Stimulated activated CD8-positive, alpha-beta memory T cell treated with anti-CD3 and anti-CD28 coated beads, Interleukin-4, amount 100 ng/mL, for 48 hours (primary cell): ENCODE measurements around the gene RPIA.

Experiments
- DNase-seq: peaks from one replicate; pipeline ENCODE4 v3.0.0-alpha.2; 2020

Gene RPIA

DNA sequence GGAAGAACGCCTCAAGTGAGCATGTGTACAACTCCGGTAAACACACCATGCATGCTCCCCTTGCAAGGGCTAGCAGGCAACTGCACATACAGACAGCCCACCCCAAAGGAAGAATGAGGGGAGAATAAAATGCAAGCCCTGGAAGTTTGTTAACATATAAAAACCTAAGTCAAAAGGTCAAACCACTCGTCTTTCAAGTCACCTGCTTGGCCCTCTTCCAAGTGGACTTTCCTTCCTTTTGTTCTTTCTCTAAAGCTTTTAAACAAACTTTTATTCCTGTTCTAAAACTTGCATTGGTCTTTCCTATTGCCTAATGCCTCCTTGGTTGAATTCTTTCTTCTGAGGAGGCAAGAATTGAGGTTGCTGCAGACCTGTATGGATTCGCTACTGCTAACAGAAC is 5.2 kb upstream of the RPIA start:
- no peak for DNase-seq

DNA sequence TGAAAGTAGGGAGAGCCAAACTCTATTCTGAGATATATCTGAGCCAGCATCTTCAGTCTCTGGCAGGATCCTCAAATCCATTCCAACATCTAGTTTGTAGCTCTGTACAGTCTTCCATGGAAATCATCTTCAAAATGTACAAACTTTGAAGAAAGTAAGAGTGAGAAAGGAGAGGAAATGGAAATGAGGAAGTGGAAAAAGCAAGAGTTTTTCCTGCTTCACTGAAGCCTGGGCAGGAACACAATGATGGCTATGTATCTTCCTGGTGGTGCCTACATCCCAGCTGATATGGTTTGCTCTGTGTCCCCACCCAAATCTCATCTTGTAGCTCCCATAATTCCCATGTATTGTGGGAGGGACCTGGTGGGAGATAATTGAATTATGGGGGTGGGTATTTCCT is 4.1 kb upstream of the RPIA start:
- DNase-seq, result no peak

DNA sequence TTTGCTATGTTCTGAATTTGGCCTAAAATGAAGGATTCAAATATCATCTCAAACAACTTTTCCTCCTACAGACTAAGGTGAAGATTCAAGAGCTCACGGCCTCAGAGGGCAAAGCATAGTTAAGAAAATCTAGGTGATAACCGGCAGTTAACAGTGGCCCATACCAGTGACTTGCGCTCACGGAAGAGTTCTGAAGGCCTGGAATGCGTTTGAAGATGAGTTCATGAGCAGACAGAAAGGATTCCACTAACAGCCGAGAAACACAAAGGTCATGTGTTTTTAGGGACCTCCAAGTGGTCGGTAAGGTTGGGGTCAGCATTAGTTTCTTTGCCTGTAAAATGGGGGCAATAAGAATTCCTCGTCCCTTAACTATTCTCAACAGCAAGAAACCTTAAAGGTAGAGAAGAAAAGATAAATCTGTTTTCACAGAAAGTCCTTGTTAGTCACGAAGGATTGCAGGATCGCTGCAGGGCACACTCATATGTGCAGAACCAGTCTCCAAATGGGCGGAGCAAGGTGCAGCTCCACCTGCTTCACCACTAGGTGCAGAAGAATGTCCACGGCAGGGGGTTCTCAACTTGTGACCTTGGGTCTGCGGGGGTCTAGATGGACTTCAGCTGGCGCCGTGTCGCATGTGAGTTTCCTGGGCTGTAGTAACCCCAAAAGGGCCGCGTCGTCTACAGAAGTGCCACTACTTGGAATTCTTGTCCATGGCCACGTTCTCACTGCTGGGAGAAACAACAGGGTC is 708 bp upstream of the RPIA start:
- peak; percentile 67 for DNase-seq

DNA sequence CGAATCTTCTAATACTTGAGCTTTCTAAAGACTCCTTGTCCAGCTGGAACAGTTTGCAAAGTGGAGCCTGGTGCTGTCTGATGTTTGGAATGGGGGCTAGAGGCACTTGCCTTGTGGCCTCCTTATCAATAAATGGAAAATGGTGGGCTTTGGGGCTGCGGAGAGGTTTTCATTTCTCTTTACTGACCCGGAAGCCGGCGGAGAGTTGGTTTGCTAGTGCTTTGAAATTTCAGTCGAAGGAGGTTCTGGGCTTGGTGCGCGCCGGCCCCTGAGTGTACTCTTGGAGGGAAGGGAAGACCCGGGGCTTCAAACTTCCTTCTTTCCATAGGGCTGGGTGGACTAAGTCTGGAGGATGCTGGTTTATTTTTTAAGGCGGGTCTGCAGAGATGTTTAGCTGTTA is 714 bp downstream of the RPIA start:
- peak; percentile 57 for DNase-seq

DNA sequence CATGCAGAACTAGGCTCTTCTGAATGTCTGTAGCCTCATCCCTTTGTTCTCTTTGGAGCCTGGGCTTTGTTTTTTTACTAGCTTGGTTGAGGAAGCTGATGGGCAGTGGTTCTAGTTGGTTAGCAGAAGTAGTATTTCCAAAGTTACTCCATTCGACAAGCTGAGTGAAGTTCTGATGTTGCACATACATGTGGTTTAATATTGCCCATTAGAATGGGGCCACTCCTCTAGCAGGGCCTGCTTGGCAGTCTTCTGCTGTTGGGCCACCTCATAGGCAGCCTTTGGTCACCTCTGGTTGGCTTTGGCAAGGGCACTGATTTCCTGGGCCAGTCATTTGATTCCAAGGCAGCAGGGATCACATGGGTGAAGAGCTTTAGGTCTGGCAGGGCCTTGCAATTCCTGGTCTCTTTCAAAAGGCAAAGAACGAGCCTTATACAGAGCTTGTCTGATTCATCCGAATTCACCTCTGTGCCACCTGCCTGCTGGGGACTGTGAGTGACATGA is 2.5 kb downstream of the RPIA start:
- DNase-seq, result no peak

DNA sequence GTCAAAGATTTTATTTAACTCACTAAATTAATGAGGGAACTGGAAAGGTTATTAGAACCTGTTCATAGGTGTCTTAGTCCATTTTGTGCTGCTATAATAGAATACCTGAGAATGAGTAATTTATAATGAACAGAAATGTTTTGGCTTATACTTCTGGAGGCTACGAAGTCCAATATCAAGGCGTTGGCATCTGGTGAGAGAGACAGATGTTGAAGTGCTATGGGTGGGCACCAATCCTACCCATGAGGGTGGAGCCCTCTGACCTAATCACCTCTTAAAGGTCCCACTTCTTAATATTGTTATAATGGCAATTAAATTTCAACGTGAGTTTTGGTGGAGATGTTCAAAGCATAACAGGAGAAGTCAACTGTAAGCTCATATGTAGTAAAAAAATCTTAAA is 5.1 kb downstream of the RPIA start:
- DNase-seq, result no peak

DNA sequence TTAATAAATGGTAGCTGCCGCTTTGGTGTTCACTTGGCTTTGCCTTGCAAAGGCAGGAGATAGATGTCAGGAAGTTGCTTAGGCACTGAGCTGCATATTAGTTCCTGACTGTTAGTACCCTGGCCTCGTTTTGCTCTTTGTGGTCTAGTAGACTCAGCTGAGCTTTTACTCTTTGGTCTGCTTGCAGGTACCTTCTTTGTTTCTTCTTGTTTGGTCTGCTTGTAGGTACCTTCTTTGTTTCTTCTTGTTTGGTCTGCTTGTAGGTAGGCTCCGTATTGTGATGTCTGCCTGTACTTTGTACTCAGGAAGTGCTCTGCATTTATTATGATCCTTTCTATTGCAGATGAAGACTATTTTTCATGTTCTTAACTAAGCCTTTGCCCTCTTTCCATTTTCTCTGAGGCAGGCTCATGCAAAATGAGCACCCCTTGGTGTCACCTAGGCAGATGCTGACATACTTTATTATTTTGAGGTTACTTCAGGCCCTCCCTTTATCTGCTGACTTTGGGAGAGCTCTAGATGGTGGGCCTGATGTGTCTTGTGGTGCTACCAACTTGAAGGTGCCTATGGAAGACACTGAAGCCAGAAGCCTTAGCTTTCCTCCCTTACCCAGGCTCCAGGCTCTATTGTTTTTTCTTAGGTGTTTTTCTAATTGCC is 6.0 kb downstream of the RPIA start:
- DNase-seq, result no peak

DNA sequence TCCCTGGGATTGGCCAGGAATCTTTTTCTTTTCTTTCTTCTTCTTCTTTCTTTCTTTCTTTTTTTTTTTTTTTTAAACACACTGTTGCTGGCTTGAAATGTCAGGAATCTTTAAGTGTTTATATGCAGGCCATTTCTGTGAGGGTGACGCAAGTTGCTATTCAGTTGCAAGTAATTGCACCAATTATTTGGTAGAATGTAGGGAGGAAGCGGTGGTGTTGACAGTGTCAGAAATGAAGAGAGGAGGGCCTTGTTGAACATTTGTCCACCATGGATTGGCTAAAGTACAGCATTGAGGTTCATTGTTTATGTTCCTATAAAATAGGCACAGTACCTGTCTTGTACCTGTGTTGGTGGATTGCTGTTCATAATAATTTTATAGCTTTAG is 6.5 kb downstream of the RPIA start:
- DNase-seq, result no peak

DNA sequence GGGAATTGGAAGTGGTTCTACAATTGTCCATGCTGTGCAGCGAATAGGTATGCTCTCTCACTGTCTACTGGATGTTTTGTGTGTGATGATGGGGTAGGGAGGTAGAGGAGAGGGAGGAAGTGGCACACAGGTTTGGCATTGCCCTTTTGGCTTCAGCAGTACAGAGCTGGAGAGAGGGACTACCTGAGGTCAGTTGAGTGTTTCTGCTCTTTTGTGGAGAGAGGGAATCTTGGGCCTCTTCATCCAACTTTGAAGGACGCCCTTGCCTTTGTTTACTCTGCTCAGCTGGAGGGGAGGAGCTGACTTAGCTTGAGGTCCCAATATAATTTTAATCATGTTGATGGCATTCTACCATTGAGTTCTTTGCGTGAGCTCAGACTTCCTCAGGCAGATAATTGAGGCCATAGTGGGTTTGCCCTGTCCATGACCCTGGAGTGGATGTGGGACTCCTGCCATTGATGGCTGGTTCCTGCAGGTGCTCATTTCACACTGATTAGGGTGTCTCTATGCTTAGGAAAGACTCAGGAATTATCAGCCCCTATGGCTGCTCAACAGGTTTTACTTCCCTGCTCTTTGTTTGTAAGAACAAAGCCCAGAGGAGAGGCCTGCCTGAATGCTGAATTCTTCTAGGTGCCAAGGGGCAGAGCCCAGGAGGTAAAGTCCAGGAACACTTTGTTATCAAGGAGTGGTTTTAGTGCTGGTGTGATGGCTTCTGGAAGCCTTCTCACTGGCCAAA is 7.2 kb downstream of the RPIA start:
- DNase-seq, result no peak

DNA sequence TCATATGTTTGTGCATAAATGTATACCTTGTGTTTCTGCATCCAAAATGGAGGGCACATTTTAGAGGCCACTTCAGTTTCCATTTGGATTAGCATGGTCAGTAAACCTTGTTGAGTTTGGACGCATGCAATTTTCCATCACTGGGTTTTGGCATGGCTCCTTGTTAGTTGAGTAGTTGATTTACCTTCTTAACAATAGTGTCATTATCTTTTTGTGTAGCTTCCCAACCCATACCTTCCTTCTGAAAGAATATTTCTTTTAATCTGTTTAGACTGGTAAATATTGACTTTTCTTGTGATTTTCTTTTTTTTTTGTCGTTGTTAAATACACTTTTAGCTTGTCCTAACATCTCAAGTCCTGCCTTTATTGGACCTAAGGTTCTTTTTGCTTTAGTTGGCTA is 15.5 kb downstream of the RPIA start:
- DNase-seq, result no peak

DNA sequence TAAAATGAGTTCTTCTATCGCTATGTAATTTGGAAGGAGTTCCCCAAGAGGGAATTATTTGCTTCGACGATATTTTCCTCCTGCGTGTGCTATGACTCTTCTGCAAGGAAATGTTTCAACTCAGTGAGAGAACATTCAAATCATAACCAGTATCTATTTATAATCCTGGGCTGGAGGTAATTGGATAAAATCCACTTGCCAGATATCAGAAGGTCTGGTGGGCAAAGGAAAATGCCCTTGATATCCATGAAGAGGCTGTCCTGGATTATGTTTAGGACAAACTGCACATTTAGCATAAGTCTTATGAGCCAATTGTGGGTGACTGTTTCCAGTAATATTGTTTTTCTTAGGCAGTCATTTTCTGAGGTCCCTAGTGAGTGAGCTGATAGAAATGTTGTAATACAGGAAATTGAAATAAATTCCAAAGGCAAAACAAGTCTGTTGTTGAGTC is 17.7 kb downstream of the RPIA start:
- DNase-seq, result no peak

DNA sequence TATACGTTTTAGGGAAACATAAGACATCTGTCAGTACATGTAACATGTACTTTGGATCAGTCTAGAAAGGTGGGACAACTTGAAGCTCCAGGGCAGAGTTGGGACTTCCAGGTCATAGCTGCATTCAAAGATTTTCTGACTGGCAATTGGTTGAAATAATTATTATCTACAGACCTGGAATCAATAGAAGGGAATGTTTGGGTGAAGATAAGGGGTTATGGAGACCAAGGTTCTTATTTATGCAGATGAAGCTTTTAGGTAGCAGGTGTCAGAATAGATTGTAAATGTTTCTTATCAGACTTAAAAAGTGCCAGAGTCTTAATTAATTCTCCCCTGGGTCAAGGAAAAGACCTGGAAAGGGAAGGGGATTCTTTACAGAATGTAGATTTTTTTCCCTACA is 19.8 kb downstream of the RPIA start:
- no peak for DNase-seq

DNA sequence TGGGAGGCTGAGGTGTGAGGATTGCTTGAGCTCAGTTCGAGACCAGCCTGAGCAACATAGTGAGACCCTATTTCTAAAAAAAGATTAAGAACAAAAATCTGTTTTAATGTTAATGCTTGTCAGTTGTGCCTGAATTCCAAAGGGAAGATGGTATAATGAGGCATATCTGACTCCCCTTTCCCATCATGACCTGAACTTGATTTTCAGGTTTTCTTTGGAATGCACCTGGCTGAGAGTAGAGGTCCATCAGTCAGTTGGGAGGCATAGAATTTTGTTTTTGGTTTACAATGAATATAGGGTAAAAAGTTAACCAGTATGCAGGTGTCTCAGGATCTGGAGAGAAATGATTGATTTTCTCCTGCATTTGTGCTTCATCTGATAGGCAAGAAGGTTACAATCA is 20.4 kb downstream of the RPIA start:
- DNase-seq, result no peak

DNA sequence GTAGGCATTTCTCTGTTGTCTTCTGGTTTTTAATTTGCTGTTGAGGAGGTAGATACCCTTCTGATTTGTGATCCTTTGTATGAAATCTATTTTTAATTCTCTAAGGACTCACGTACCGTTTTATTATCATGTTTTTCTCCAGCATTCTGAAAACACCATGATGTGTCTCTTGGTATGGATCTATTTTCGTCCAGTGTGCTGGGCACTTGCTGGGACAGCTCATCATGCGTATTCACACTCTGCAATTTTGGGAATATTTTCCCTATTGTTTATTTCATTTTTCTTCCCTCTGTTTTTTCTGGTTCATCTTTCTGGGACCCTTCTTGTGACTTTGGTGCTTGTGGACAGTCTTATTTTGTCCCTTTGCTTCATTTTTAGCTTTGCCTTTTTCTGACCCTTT is 21.9 kb downstream of the RPIA start:
- no peak for DNase-seq

DNA sequence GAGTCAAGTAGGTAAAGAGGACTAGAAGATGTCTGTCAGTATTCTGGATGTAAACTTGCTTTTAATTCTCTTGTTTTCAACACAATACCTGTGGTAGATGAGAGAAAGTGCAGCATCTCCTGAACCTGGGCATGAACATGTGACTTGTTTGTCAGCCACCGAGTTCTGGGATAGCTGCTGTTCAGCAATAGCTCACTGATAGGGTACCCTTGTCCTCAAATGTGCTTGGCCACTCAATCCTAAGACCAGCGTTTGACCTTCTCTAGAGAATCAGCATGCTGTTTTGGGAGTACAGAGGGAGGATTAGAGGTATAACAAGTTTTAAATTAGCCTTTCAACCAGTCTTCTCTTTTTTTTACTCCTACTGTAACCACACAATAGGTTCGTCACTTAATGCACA is 23.2 kb downstream of the RPIA start:
- DNase-seq, result no peak

DNA sequence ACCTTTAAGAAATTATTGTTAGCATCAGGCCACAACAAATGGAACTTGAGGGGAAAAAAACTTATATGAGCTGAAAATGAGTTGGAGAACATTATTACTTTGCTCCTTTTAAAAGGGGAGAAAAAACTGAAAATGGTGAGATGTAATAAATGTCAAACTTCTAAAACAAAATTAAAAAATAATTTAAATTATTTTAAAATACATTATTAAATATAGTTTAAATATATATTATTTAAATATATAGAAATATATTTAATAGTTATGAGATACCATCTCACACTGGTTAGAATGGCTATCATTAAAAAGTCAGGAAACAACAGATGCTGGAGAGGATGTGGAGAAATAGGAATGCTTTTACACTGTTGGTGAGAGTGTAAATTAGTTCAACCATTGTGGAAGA is 28.9 kb downstream of the RPIA start:
- DNase-seq, result no peak

DNA sequence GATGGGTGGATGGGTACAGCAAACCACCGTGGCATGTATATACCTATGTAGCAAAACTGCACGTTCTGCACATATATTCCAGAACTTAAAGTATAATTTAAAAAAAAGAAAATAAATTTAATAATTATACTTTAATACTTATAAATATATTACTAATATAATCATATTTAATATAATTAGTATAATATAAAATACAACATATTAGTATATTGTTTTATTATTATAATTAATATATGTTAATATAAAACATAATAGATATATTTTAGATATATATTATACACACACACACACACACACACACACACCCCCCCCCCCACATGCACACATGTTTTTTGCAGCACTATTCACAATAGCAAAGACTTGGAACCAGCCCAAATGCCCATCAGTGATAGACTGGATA is 29.8 kb downstream of the RPIA start:
- DNase-seq, result no peak

DNA sequence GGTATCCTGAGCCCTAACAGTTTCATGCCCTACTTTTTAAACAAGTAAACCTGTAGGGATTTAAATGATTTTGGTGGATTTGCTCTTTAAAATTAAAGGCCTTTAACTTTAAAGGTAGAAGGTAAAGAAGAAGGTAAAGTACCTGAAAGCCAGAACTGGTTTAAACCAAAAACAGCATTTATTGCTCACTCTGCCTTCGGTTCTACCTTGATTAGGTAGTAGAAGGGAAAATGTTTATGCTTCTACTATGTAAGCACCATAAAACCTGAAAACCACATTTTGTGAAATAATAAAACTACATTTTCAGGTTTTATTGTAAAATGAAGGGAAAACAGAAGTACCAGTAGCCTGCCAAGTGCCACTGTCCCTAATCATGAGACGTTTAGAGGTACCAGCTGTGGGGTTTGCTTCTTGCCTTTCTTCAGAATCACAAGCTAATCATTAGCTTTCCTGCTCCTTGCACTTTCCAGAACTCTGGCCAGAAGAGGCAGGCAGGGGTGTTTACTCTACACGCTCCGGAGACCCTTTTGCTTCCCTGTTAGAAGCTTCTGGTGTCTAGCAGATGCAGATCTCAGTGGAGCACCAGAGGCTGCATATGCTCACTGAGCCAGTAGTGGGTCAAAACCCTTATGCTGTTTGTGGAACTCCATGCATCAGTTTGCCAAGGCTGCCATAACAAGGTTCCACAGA is 33.3 kb downstream of the RPIA start:
- DNase-seq, result no peak

DNA sequence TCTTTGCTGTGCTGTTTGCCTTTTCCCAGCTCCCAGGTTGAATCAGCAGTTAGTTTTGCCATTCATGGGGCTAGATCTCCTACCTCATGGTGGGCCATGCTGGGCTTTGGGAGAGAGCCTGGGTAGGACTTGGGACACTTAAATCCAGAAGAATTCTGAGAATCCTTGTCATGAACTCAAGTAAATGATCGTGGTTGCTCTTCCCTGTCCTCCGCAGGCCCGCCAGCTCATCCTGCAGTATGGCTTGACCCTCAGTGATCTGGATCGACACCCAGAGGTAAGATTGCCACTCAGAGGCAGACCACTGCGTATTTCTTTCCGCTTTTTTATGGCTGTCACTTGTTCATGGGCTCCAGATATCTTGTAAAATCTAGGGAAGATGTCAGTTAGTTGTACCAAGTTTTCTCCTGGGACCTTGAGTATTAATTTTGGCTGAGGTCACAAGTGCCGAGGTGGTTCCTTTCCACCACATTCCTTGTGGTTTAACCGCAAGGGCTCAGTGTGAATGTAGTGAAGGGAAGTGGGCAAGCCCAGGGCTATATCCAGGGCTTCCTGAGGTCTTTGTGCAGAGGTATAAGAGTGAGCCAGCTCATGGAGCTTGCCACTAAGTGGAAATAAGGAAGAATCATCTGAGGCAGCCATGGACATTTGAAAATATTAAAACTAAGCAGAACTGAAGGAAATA is 37.7 kb downstream of the RPIA start:
- no peak for DNase-seq

DNA sequence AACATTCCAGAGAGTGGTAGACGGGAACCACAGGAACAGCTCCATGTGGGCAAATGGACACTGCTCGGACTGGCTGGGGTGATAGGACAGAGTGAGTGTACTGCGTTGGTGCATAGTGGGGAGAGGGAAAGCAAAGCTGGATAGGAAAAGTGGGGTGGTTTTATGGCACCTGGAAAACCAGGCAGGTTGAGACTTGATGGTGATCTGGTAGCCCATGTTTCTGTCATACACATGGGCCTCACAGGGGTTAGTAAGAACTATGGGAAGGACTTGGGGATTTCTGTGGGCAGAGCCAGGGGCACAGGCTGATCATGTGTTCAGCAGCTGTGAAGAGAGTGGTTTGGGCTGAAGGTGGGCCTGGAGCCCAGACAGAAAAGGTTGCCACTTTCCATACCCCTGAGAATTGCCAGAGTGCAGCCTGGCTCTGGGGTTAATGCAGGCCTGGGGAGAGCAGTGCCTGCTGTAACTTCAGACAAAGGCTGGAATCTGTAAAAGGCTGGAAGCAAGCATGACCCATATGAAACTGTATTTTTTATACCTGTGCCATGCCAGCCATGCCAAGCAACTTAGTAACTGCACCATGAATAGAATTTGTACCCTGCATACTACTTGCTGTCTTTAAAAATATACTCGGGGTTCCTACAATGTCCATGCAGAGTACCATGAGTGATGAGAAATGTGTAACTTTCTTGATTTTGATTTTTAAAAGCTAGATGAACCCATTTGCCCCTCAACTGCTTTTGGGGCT is 41.9 kb downstream of the RPIA start:
- no peak for DNase-seq

DNA sequence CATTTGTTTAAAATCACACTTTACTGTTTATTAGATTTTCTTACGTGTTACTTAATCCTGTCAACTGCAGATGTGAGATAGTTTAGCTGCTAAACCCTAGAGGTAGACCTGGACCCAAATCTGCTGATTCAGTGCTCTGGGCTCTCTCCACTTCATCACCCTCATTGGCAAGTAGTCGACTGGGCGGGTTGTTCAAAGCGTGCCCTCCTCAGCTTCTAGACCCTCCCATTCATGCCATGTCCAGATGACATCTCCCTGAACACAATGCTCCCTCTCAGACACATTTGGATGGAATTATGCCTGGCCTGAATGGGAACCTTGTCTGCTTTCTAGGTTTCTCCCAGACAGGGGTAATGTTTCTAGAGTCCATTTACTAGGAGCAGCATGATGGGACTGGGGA is 43.7 kb downstream of the RPIA start:
- DNase-seq, result no peak

DNA sequence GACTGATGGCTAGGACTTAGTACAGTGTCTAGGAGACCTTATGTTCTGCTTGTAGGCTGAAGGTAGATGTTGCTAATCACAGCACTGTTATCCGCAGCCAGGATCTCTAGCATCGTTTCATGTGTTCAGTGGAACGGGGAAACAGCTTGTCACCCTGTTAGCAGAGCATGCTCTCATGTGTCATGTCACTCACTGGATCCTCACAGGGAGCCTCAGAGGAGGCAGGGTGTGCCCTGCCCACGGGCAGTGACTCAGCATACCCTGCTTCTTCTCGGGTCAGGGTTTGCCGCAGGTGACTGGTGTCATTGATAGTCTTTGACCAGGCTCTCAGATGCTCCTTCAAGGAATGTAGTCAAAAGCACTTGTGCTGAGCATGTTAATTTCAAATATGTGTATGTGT is 44.4 kb downstream of the RPIA start:
- DNase-seq, result peak; percentile 51
